WTC11 (cell line): Measurements from ENCODE around the gene APOL2. TPM values are rescaled to one million over a fixed set of nuclear protein-coding genes. Genes with fewer than 3 reads are reported as not detected.

Source experiments
- ATAC-seq: fragments of 200-7000 bp; cut with Tn5 transposase; 2 replicates; pipeline ENCODE4 v1.10.0; 2021; ENCODE audit warnings: mild to moderate bottlenecking, moderate library complexity
- CTCF ChIA-PET: fragments of 300-600 bp; sonication (Branson Sonifier 250); formaldehyde crosslinking; loops from one replicate; lab custom pipeline; 2021; ENCODE audit warnings: antibody characterized with exemption; lab: Charles Lee
- POLR2A ChIA-PET: fragments of 350-600 bp; sonication (Branson Sonifier 250); formaldehyde crosslinking; loops from one replicate; lab custom pipeline; 2021; ENCODE audit warnings: antibody characterized with exemption; lab: Charles Lee
- DNase-seq: peaks from one replicate; pipeline ENCODE4 v3.0.0; 2021; ENCODE audit warnings: low spot score
- H3K27ac Mint-ChIP-seq: 2 replicates; pipeline ENCODE4 v1.8.0; 2021; ENCODE audit warnings: mixed read lengths
- H3K27me3 Mint-ChIP-seq: 2 replicates; pipeline ENCODE4 v1.8.0; 2021; ENCODE audit warnings: low read depth, mild to moderate bottlenecking, moderate library complexity, mixed read lengths
- H3K36me3 Mint-ChIP-seq: 2 replicates; pipeline ENCODE4 v1.8.0; 2021; ENCODE audit warnings: mixed read lengths
- H3K4me1 Mint-ChIP-seq: 2 replicates; pipeline ENCODE4 v1.8.0; 2022; ENCODE audit warnings: mixed read lengths
- H3K4me3 Mint-ChIP-seq: 2 replicates; pipeline ENCODE4 v1.8.0; 2021; ENCODE audit warnings: mild to moderate bottlenecking, moderate library complexity, mixed read lengths
- H3K9me3 Mint-ChIP-seq: 2 replicates; pipeline ENCODE4 v1.8.0; 2021; ENCODE audit warnings: mixed read lengths
- ATF1 ChIP-seq: sonication (generic); formaldehyde crosslinking; IDR thresholded peaks from 2 replicates; pipeline ENCODE4 v1.8.1; 2023; ENCODE audit warnings: mild to moderate bottlenecking, moderate library complexity, missing genetic modification reagents
- ESRRA ChIP-seq: sonication (generic); formaldehyde crosslinking; IDR thresholded peaks from 2 replicates; pipeline ENCODE4 v1.8.1; 2022; ENCODE audit warnings: mild to moderate bottlenecking, missing genetic modification reagents, borderline replicate concordance
- IRF2 ChIP-seq: sonication (generic); formaldehyde crosslinking; IDR thresholded peaks from 2 replicates; pipeline ENCODE4 v1.8.0; 2022; ENCODE audit warnings: low read depth, missing genetic modification reagents, borderline replicate concordance
- JUN ChIP-seq: sonication (generic); formaldehyde crosslinking; IDR thresholded peaks from 2 replicates; pipeline ENCODE4 v1.8.0; 2023; ENCODE audit warnings: mild to moderate bottlenecking, missing genetic modification reagents
- NR1H2 ChIP-seq: sonication (generic); formaldehyde crosslinking; IDR thresholded peaks from 2 replicates; pipeline ENCODE4 v1.9.0; 2021; ENCODE audit warnings: mild to moderate bottlenecking, moderate library complexity, missing genetic modification reagents
- NR2C2 ChIP-seq: sonication (generic); formaldehyde crosslinking; IDR thresholded peaks from 2 replicates; pipeline ENCODE4 v1.8.0; 2022; ENCODE audit warnings: mild to moderate bottlenecking, missing genetic modification reagents
- OVOL2 ChIP-seq: fragments of 250-450 bp; sonication (Bioruptor Pico); IDR thresholded peaks from 2 replicates; pipeline ENCODE4 v1.9.0; 2021; ENCODE audit warnings: mild to moderate bottlenecking, borderline replicate concordance
- PRRX2 ChIP-seq: fragments of 250-450 bp; sonication (Bioruptor Pico); IDR thresholded peaks from 2 replicates; pipeline ENCODE4 v1.8.0; 2021; ENCODE audit warnings: mild to moderate bottlenecking
- SMAD4 ChIP-seq: sonication (generic); formaldehyde crosslinking; IDR thresholded peaks from 2 replicates; pipeline ENCODE4 v1.8.0; 2022; ENCODE audit warnings: mild to moderate bottlenecking, missing genetic modification reagents
- TCF7 ChIP-seq: sonication (generic); formaldehyde crosslinking; IDR thresholded peaks from 2 replicates; pipeline ENCODE4 v1.8.0; 2022; ENCODE audit warnings: mild to moderate bottlenecking, low read depth, missing genetic modification reagents, moderate library complexity
- TEAD4 ChIP-seq: sonication (generic); formaldehyde crosslinking; IDR thresholded peaks from 2 replicates; pipeline ENCODE4 v1.8.0; 2022; ENCODE audit warnings: mild to moderate bottlenecking, missing genetic modification reagents
- ZNF671 ChIP-seq: fragments of 250-450 bp; sonication (Bioruptor Pico); IDR thresholded peaks from 2 replicates; pipeline ENCODE4 v1.8.0; 2021; ENCODE audit warnings: mild to moderate bottlenecking
- total RNA-seq: library from RNA; stranded (reverse); gene quantifications from 3 replicates; pipeline ENCODE4 v1.2.3, GENCODE V29; 2021
- TF ChIP-seq, protein P1 (sequence below): sonication (generic); formaldehyde crosslinking; conservative IDR thresholded peaks from 2 replicates; pipeline ENCODE4 v1.8.1; 2022; ENCODE audit warnings: mild to moderate bottlenecking, missing genetic modification reagents
- TF ChIP-seq, protein P2 (sequence below): fragments of 250-450 bp; sonication (Bioruptor Pico); IDR thresholded peaks from 2 replicates; pipeline ENCODE4 v1.9.0; 2021; ENCODE audit warnings: mild to moderate bottlenecking
- TF ChIP-seq, protein P3 (sequence below): sonication (generic); formaldehyde crosslinking; IDR thresholded peaks from 2 replicates; pipeline ENCODE4 v1.8.0; 2022; ENCODE audit warnings: missing genetic modification reagents
- TF ChIP-seq, protein P4 (sequence below): fragments of 200-600 bp; IDR thresholded peaks from 2 replicates; pipeline ENCODE4 v1.8.0; 2022; ENCODE audit warnings: antibody characterized with exemption
- TF ChIP-seq, protein P5 (sequence below): sonication (generic); formaldehyde crosslinking; IDR thresholded peaks from 2 replicates; pipeline ENCODE4 v1.8.1; 2023; ENCODE audit warnings: mild to moderate bottlenecking, missing genetic modification reagents

Gene APOL2
- total RNA-seq, 1 experiment from 2014 or later, result 11.2 TPM

DNA sequence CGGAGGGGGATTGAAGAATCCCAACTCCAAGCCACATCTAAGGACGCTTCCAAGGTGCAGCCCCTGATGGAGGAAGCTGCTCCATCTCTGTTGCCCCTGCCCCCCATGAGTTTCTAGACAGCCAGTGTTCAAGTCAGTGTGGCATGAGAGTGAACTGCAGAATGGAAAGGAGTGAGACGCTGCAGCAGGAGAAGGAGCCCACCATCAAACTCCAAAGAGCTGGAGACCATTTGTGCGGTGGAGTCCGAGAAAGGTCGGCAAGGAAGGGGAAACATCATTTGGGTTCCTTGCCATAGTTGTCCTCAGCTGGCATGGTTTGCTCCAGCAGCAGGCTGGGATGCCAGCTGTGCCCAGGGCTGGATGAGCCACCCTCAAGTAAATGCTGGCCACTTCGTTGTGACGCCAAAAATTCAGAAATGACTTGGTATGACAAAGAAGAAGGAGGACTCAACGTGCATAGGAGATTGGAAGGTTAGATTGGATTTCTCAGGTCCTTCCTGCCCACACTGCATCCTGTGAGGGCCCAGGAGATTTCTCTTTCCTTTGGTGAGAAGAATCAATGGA lies 16.4 kb downstream of the APOL2 start (continued):
- TF ChIP-seq, protein P1, sequence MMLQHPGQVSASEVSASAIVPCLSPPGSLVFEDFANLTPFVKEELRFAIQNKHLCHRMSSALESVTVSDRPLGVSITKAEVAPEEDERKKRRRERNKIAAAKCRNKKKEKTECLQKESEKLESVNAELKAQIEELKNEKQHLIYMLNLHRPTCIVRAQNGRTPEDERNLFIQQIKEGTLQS (CRISPR knock-in tag), result no peak
- no peak for TF ChIP-seq SMAD4 (CRISPR knock-in tag)
- TF ChIP-seq, protein P2, sequence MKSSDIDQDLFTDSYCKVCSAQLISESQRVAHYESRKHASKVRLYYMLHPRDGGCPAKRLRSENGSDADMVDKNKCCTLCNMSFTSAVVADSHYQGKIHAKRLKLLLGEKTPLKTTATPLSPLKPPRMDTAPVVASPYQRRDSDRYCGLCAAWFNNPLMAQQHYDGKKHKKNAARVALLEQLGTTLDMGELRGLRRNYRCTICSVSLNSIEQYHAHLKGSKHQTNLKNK (CRISPR knock-in tag), result no peak
- no peak for TF ChIP-seq IRF2 (CRISPR knock-in tag)
- no peak for TF ChIP-seq JUN (CRISPR knock-in tag)
- TF ChIP-seq OVOL2 (CRISPR knock-in tag), result no peak
- no peak for TF ChIP-seq ATF1

DNA sequence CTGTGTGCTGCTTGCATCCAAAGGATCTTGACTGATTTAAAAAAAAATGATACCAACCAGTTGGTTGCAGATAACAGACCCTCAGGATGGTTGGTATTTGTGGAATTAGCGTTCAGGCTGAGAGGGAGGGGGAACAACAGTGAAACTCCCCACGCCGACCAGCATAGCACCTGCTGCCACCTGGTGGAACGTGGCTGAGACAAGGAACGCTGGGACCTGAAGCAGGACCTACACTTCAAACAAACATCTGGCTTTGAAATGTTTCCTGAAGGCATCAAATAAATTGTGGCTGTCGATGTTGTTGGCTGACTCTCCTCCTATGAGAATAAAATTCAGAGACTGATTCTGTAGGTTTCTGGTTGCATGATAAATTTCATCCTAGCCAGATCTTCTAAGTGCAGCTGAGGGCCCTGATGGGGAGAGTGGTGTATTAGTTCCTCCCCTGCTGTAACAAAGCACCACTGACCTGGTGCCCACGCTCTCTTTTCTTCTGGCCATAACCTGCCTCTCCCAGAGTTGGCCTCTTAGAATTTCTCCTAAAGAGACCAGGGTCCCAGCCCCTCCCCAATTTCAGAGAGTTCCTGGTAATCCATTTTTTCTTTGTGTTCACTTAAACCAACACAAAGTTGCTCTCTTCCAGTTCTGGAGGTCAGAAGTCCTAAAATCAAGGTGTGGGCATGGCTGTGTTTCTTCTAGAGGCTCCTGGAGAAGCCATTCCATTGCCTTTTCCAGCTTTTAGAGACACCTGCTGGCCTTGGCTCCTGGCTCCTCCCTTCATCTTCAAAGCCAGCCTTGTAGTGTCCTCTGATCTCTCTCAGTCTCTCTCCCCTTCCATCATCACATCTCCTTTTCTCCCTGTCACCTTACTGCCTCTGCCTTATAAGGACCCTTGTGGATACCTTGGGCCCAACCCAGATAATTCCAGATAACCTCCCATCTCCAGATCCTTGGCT lies 17.3 kb downstream of the APOL2 start:
- ATAC-seq, result peak; percentile 90
- DNase-seq, result peak; percentile 74
- no peaks in the 10 kb centered on the region for H3K9me3 Mint-ChIP-seq
- H3K4me3 Mint-ChIP-seq, result no peak overlapping the region
- ChIA-PET CTCF (interaction anchor here (0.8 kb wide), 1 partner anchor 18 kb away, joined by 5 read pairs; no protein-coding TSS in a partner anchor), POLR2A (no interaction called here)
- no peak for TF ChIP-seq ZNF671 (CRISPR knock-in tag)
- TF ChIP-seq NR1H2 (CRISPR knock-in tag), result no peak
- TF ChIP-seq, protein P3, sequence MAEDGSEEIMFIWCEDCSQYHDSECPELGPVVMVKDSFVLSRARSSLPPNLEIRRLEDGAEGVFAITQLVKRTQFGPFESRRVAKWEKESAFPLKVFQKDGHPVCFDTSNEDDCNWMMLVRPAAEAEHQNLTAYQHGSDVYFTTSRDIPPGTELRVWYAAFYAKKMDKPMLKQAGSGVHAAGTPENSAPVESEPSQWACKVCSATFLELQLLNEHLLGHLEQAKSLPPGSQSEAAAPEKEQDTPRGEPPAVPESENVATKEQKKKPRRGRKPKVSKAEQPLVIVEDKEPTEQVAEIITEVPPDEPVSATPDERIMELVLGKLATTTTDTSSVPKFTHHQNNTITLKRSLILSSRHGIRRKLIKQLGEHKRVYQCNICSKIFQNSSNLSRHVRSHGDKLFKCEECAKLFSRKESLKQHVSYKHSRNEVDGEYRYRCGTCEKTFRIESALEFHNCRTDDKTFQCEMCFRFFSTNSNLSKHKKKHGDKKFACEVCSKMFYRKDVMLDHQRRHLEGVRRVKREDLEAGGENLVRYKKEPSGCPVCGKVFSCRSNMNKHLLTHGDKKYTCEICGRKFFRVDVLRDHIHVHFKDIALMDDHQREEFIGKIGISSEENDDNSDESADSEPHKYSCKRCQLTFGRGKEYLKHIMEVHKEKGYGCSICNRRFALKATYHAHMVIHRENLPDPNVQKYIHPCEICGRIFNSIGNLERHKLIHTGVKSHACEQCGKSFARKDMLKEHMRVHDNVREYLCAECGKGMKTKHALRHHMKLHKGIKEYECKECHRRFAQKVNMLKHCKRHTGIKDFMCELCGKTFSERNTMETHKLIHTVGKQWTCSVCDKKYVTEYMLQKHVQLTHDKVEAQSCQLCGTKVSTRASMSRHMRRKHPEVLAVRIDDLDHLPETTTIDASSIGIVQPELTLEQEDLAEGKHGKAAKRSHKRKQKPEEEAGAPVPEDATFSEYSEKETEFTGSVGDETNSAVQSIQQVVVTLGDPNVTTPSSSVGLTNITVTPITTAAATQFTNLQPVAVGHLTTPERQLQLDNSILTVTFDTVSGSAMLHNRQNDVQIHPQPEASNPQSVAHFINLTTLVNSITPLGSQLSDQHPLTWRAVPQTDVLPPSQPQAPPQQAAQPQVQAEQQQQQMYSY (CRISPR knock-in tag), result peak; percentile 62; the same call in 1 of the 2 replicates
- TF ChIP-seq TCF7, result no peak
- TF ChIP-seq ESRRA (CRISPR knock-in tag), result no peak
- no peak for TF ChIP-seq TEAD4 (CRISPR knock-in tag)
- TF ChIP-seq, protein P4, sequence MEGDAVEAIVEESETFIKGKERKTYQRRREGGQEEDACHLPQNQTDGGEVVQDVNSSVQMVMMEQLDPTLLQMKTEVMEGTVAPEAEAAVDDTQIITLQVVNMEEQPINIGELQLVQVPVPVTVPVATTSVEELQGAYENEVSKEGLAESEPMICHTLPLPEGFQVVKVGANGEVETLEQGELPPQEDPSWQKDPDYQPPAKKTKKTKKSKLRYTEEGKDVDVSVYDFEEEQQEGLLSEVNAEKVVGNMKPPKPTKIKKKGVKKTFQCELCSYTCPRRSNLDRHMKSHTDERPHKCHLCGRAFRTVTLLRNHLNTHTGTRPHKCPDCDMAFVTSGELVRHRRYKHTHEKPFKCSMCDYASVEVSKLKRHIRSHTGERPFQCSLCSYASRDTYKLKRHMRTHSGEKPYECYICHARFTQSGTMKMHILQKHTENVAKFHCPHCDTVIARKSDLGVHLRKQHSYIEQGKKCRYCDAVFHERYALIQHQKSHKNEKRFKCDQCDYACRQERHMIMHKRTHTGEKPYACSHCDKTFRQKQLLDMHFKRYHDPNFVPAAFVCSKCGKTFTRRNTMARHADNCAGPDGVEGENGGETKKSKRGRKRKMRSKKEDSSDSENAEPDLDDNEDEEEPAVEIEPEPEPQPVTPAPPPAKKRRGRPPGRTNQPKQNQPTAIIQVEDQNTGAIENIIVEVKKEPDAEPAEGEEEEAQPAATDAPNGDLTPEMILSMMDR, result peak; percentile 24; the same call in 1 of the 2 replicates
- peaks cover 15% of the 10 kb centered on the region for H3K4me1 Mint-ChIP-seq
- H3K27ac Mint-ChIP-seq, result 0 out of 2 replicates have a peak overlapping the region, but pooled peaks have one; percentile 58
- H3K27me3 Mint-ChIP-seq, result no peaks in the 10 kb centered on the region
- no peaks in the 10 kb centered on the region for H3K36me3 Mint-ChIP-seq

DNA sequence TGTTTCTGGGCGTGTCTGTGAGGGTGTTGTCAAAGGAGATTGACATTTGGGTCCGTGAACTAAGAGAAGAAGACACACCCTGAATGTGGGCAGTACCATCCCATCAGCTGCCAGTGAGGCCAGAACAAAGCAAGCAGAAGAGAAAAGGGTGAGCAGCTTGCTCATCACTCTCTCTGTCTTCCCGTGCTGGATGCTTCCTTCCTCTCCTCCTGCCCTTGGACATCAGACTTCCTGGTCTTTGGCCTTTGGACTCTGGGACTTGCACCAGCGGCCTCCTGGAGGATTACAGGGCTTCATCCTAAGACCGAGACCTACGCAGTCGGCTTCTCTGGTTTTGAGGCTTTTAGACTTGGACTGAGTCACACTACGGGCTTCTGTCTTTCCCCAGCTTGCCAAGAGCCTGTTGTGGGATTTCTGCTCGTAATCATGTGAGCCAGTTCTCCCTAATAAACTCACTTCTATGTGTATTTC lies 18.8 kb downstream of the APOL2 start:
- Mint-ChIP-seq H3K4me1 (peaks cover 15% of the 10 kb centered on the region), H3K27ac (no peak overlapping the region), H3K27me3 (peaks cover 1% of the 10 kb centered on the region), H3K36me3 (no peaks in the 10 kb centered on the region), H3K4me3 (no peak overlapping the region), H3K9me3 (no peaks in the 10 kb centered on the region)
- POLR2A ChIA-PET, result no interaction called here
- TF ChIP-seq, protein P3 (CRISPR knock-in tag), result no peak
- TF ChIP-seq NR2C2 (CRISPR knock-in tag) (no peak), PRRX2 (CRISPR knock-in tag) (no peak)
- TF ChIP-seq, protein P5, sequence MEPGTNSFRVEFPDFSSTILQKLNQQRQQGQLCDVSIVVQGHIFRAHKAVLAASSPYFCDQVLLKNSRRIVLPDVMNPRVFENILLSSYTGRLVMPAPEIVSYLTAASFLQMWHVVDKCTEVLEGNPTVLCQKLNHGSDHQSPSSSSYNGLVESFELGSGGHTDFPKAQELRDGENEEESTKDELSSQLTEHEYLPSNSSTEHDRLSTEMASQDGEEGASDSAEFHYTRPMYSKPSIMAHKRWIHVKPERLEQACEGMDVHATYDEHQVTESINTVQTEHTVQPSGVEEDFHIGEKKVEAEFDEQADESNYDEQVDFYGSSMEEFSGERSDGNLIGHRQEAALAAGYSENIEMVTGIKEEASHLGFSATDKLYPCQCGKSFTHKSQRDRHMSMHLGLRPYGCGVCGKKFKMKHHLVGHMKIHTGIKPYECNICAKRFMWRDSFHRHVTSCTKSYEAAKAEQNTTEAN (CRISPR knock-in tag), result no peak
- peak; percentile 47 for ATAC-seq
- DNase-seq, result no peak
- CTCF ChIA-PET, result interaction anchor here (0.8 to 1.6 kb wide), 4 partner anchors 9 to 76 kb away, joined by 3 to 8 read pairs (median 4); partner anchors contain the start of gene APOL2
